ENCODE measurements around the gene KLRC4.

KLRC4 gene

GRCh38 chr12:10409392-10409791, at the start of gene KLRC4:
Gene KLRC4, minus strand, starts transcription at chr12:10409757. Its CDS starts 182 bp downstream, at chr12:10409575.
- DNase-seq = peak; percentile 38
- Histone ChIP-seq H3K27me3 (replicated peaks) (no peaks in the 10 kb centered on the region), H3K36me3 (replicated peaks) (no peaks in the 10 kb centered on the region), H3K4me3 (ENCODE audit: low read depth, low read length) (no peak within 1 kb of the TSS), H3K27ac (no peak within 1 kb of the TSS)
- TF ChIP-seq CTCF (IDR thresholded peaks at IDR 0.05; ENCODE audit: low read depth, low read length, missing control alignments) = no peak
- in situ Hi-C loops (cut with HindIII; ENCODE audit: low pct_ligation_motif_present, low sequenced_read_pairs) = no loop called here

DNA sequence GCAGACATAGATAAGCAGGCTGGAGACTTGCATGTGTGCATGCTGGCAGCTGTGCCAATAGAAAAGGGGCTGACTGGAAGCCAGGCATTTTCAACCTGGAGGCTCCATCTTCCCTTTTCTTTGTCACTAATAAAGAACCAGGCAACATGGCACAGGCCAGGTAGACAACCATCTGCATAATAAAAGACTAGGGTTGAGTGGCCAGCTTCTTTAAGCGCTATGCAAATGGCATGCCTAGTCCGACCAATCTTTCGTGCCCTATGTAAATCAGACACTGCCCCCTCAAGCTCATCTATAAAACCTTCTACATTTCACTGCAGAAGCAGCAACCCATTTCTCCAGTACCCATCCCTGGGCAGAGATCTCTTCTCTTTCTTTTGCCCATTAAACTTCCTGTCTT, 48.2 kb upstream of the KLRC4 start:
- in situ Hi-C loops (cut with HindIII; ENCODE audit: low pct_ligation_motif_present, low sequenced_read_pairs) = no loop called here
- DNase-seq = no peak
- no peaks in the 10 kb centered on the region for H3K36me3 ChIP-seq (replicated peaks)
- TF ChIP-seq CTCF (IDR thresholded peaks at IDR 0.05; ENCODE audit: low read depth, low read length, missing control alignments) = no peak
- H3K27me3 ChIP-seq (replicated peaks) = no peaks in the 10 kb centered on the region
- H3K4me3 ChIP-seq (ENCODE audit: low read depth, low read length) = no peak overlapping the region
- H3K27ac ChIP-seq = no peak overlapping the region

DNA sequence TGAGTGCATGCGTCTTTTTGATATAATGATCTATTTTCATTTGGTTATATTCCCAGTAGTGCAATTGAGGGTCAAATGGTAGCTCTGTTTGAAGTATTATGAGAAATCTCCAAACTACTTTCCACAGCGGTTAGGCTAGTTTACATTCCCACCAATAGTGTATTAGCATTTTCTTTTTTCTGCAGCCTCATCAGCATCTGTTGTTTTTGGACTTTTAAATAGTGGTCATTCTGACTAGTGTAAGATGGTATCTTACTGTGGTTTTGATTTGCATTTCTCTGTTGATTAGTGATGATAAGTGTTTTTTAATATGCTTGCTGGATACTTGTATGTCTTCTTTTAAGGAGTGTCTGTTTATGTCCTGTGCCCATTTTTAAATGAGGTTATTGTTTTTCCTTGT, 47.3 kb upstream of the KLRC4 start:
- H3K36me3 ChIP-seq (replicated peaks) = no peaks in the 10 kb centered on the region
- TF ChIP-seq CTCF (IDR thresholded peaks at IDR 0.05; ENCODE audit: low read depth, low read length, missing control alignments) = no peak
- H3K27me3 ChIP-seq (replicated peaks) = no peaks in the 10 kb centered on the region
- H3K27ac ChIP-seq = no peak overlapping the region
- in situ Hi-C loops (cut with HindIII; ENCODE audit: low pct_ligation_motif_present, low sequenced_read_pairs) = no loop called here
- no peak for DNase-seq
- H3K4me3 ChIP-seq (ENCODE audit: low read depth, low read length) = no peak overlapping the region

DNA sequence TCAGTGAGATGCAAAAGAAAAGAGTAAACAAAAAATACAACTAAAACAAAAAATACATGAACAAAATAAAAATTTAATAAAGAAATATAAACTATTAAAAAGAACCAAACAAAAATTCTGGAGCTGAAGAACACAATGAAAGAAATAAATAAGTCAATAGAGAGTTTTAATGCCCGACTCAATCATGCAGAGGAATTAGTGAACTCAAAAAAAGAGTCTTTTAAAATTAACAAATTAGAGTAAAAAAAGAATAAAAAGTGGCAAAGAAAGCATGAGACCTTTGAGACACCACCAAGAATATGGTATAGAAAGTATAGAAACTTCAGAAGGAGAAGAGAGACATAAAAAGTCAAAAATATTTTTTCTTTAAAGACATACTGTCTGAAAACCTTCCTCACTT, 46.2 kb upstream of the KLRC4 start:
- no peak for TF ChIP-seq CTCF (IDR thresholded peaks at IDR 0.05; ENCODE audit: low read depth, low read length, missing control alignments)
- in situ Hi-C loops (cut with HindIII; ENCODE audit: low pct_ligation_motif_present, low sequenced_read_pairs) = no loop called here
- DNase-seq = no peak
- Histone ChIP-seq H3K27me3 (replicated peaks) (no peaks in the 10 kb centered on the region), H3K27ac (no peak overlapping the region), H3K4me3 (ENCODE audit: low read depth, low read length) (no peak overlapping the region), H3K36me3 (replicated peaks) (no peaks in the 10 kb centered on the region)

DNA sequence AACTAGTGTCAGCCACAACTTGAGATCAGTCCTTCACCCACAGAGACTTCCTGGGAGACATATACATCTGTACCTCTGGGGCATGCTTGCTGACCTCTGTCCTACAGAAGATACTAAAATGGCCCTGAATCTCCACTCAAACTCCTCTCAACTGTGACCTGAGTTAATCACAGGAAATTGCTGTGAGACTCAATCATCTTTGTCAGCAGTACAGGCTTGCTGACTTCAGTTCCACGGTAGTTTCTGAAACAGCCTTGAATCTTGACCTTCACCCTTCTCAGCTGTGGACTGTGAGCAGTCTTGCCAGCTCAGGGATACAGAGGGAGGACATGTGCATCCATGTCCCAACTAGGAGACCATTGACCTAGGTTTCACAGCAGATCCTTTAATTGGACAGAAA, 45.0 kb upstream of the KLRC4 start:
- H3K27me3 ChIP-seq (replicated peaks) = no peaks in the 10 kb centered on the region
- DNase-seq = no peak
- no peak overlapping the region for H3K27ac ChIP-seq
- no peak for TF ChIP-seq CTCF (IDR thresholded peaks at IDR 0.05; ENCODE audit: low read depth, low read length, missing control alignments)
- no peaks in the 10 kb centered on the region for H3K36me3 ChIP-seq (replicated peaks)
- H3K4me3 ChIP-seq (ENCODE audit: low read depth, low read length) = no peak overlapping the region
- in situ Hi-C loops (cut with HindIII; ENCODE audit: low pct_ligation_motif_present, low sequenced_read_pairs) = no loop called here

GRCh38 chr12:10453156-10453555, 43.6 kb upstream of the KLRC4 start, which contains the start of gene KLRC1:
Gene KLRC1, minus strand, starts transcription at chr12:10453377. Its CDS starts 2,221 bp downstream, at chr12:10451156.
- H3K4me3 ChIP-seq (ENCODE audit: low read depth, low read length) = no peak within 1 kb of the TSS
- in situ Hi-C loops (cut with HindIII; ENCODE audit: low pct_ligation_motif_present, low sequenced_read_pairs) = no loop called here
- H3K36me3 ChIP-seq (replicated peaks) = no peaks in the 10 kb centered on the region
- no peak for DNase-seq
- no peaks in the 10 kb centered on the region for H3K27me3 ChIP-seq (replicated peaks)
- no peak within 1 kb of the TSS for H3K27ac ChIP-seq
- no peak for TF ChIP-seq CTCF (IDR thresholded peaks at IDR 0.05; ENCODE audit: low read depth, low read length, missing control alignments)
